Neural cell (in vitro differentiated cells): ENCODE results near the gene KMT5C. TPM values are rescaled to one million over a fixed set of nuclear protein-coding genes. Genes with fewer than 3 reads are reported as not detected.

ENCODE experiments used
- H2AFZ ChIP-seq: fragments of 200-600, 300-800 bp; sonication (generic), shearing (Covaris generic); 2 replicates; pipeline ENCODE4 v1.6.0; 2014; ENCODE audit warnings: low read depth, mild to moderate bottlenecking, antibody characterized with exemption, low read length, moderate library complexity
- H3F3A ChIP-seq: fragments of 200-600 bp; shearing (Covaris generic); 2 replicates; pipeline ENCODE4 v1.6.1; 2016; ENCODE audit warnings: mild to moderate bottlenecking, moderate library complexity, mixed read lengths, antibody characterized with exemption, low read length; ENCODE audit not compliant: insufficient read depth, poor library complexity, severe bottlenecking
- H3K27ac ChIP-seq: fragments of 200-600, 300-800 bp; sonication (generic), shearing (Covaris generic); 2 replicates; pipeline ENCODE4 v1.5.1; 2014; ENCODE audit warnings: mild to moderate bottlenecking, low read length, moderate library complexity
- H3K27me3 ChIP-seq: fragments of 300-800, 200-600 bp; sonication (generic), shearing (Covaris generic); 2 replicates; pipeline ENCODE4 v1.6.0; 2014; ENCODE audit warnings: mild to moderate bottlenecking, low read depth, low read length, moderate library complexity; ENCODE audit not compliant: insufficient read depth
- H3K36me3 ChIP-seq: fragments of 300-800, 200-600 bp; sonication (generic), shearing (Covaris generic); 2 replicates; pipeline ENCODE4 v1.5.1; 2014; ENCODE audit warnings: mild to moderate bottlenecking, antibody characterized with exemption, low read length, moderate library complexity; ENCODE audit not compliant: insufficient read depth
- H3K4me2 ChIP-seq: fragments of 300-800, 200-600 bp; sonication (generic), shearing (Covaris generic); 2 replicates; pipeline ENCODE4 v1.6.0; 2014; ENCODE audit warnings: mild to moderate bottlenecking, low read length
- H3K4me3 ChIP-seq: fragments of 300-800, 200-600 bp; sonication (generic), shearing (Covaris generic); 2 replicates; pipeline ENCODE4 v1.5.1; 2014; ENCODE audit warnings: mild to moderate bottlenecking, low read length, moderate library complexity
- H3K79me2 ChIP-seq: fragments of 200-600 bp; shearing (Covaris generic); replicated peaks from 2 replicates; pipeline ENCODE4 v1.6.0; 2014; ENCODE audit warnings: mild to moderate bottlenecking, low read length, moderate library complexity; ENCODE audit not compliant: insufficient read depth
- H3K9ac ChIP-seq: fragments of 300-800, 200-600 bp; sonication (generic), shearing (Covaris generic); 2 replicates; pipeline ENCODE4 v1.6.1; 2016; ENCODE audit warnings: mild to moderate bottlenecking, low read length, mixed read lengths
- H3K9me2 ChIP-seq: fragments of 200-600 bp; shearing (Covaris generic); 2 replicates; pipeline ENCODE4 v1.6.1; 2016; ENCODE audit warnings: mild to moderate bottlenecking, low read length, mixed read lengths; ENCODE audit not compliant: insufficient read depth
- H3K9me3 ChIP-seq: fragments of 200-600, 300-800 bp; sonication (generic), shearing (Covaris generic); 2 replicates; pipeline ENCODE4 v1.6.1; 2016; ENCODE audit warnings: mild to moderate bottlenecking, mixed run types, low read length, moderate library complexity, mixed read lengths
- H4K20me1 ChIP-seq: fragments of 200-600 bp; shearing (Covaris generic); 2 replicates; pipeline ENCODE4 v1.6.1; 2016; ENCODE audit warnings: mild to moderate bottlenecking, mixed run types; ENCODE audit not compliant: insufficient read depth
- CTCF ChIP-seq: fragments of 450-650 bp; IDR thresholded peaks from 2 replicates; pipeline ENCODE4 v1.5.1; 2014; ENCODE audit warnings: antibody characterized with exemption, mild to moderate bottlenecking, moderate library complexity; ENCODE audit not compliant: poor library complexity, severe bottlenecking
- EP300 ChIP-seq: fragments of 450-650 bp; conservative IDR thresholded peaks from 2 replicates; pipeline ENCODE4 v1.6.1; 2014; ENCODE audit warnings: antibody characterized with exemption, mild to moderate bottlenecking, moderate library complexity; ENCODE audit not compliant: poor library complexity, severe bottlenecking
- EZH2 ChIP-seq: fragments of 200-600, 300-800 bp; shearing (Covaris generic), sonication (generic); IDR thresholded peaks from 2 replicates; pipeline ENCODE4 v1.6.1; 2014; ENCODE audit warnings: antibody characterized with exemption, low read length, borderline replicate concordance, mild to moderate bottlenecking; ENCODE audit not compliant: insufficient read depth, poor library complexity, severe bottlenecking
- MXI1 ChIP-seq: fragments of 450-650 bp; conservative IDR thresholded peaks from 2 replicates; pipeline ENCODE4 v1.6.1; 2014; ENCODE audit warnings: antibody characterized with exemption, mild to moderate bottlenecking; ENCODE audit not compliant: poor library complexity, severe bottlenecking
- POLR2AphosphoS5 ChIP-seq: IDR thresholded peaks from 2 replicates; pipeline ENCODE4 v1.6.1; 2012
- RAD21 ChIP-seq: fragments of 450-650 bp; conservative IDR thresholded peaks from 2 replicates; pipeline ENCODE4 v1.6.1; 2014; ENCODE audit warnings: antibody characterized with exemption, mild to moderate bottlenecking, moderate library complexity
- REST ChIP-seq: IDR thresholded peaks from 2 replicates; pipeline ENCODE4 v1.6.1; 2012; ENCODE audit warnings: borderline replicate concordance
- SMC3 ChIP-seq: fragments of 450-650 bp; conservative IDR thresholded peaks from 2 replicates; pipeline ENCODE4 v1.6.1; 2014; ENCODE audit warnings: antibody characterized with exemption, mild to moderate bottlenecking, moderate library complexity; ENCODE audit not compliant: poor library complexity
- TAF1 ChIP-seq: IDR thresholded peaks from 2 replicates; pipeline ENCODE4 v1.6.1; 2012; ENCODE audit warnings: low read depth
- polyA plus RNA-seq: library from polyadenylated mRNA; depleted of rRNA; stranded (reverse); fragments of >200 nt; gene quantifications from 2 replicates; pipeline ENCODE4 v1.2.3, GENCODE V29; 2014

KMT5C gene
- polyA plus RNA-seq, 1 donor from 2014 or later, result 50.9 TPM

GRCh38 chr19:55392820-55393761, 53.4 kb downstream of the KMT5C start:
- peaks cover 4% of the 10 kb centered on the region for H4K20me1 ChIP-seq
- TF ChIP-seq RAD21, result no peak
- no peak for TF ChIP-seq SMC3
- TF ChIP-seq MXI1, result no peak
- TF ChIP-seq CTCF, result no peak
- TF ChIP-seq TAF1, result no peak
- no peak for TF ChIP-seq REST
- TF ChIP-seq EZH2, result no peak
- no peak for TF ChIP-seq POLR2AphosphoS5
- no peak for TF ChIP-seq EP300
- H2AFZ ChIP-seq, result no peak overlapping the region
- H3K9me3 ChIP-seq, result no peaks in the 10 kb centered on the region
- no peak overlapping the region for H3K4me3 ChIP-seq
- no peaks in the 10 kb centered on the region for H3K36me3 ChIP-seq
- no peak overlapping the region for H3K27ac ChIP-seq
- H3F3A ChIP-seq, result peaks cover 5% of the 10 kb centered on the region
- H3K27me3 ChIP-seq, result no peaks in the 10 kb centered on the region
- H3K9ac ChIP-seq, result no peak overlapping the region
- H3K9me2 ChIP-seq, result no peaks in the 10 kb centered on the region
- no peak overlapping the region for H3K4me2 ChIP-seq
- H3K79me2 ChIP-seq, result peaks cover 1% of the 10 kb centered on the region

Other genes with a start within 250 kb of the KMT5C start
- 109 and 137 TPM in 2 replicates for gene PPP1R12C, start 222.2 kb upstream of the KMT5C start, polyA plus RNA-seq
- gene TNNT1, start 190.7 kb upstream of the KMT5C start, polyA plus RNA-seq, result 4.0 and 6.2 TPM in 2 replicates
- 22.5 and 22.6 TPM in 2 replicates for gene TNNI3, start 182.1 kb upstream of the KMT5C start, polyA plus RNA-seq
- 0.38 and 2.2 TPM in 2 replicates for gene DNAAF3, start 173.3 kb upstream of the KMT5C start, polyA plus RNA-seq
- 210 and 237 TPM in 2 replicates for gene SYT5, start 159.6 kb upstream of the KMT5C start, polyA plus RNA-seq
- 0.54 and 0.56 TPM in 2 replicates for gene PTPRH, start 130.4 kb upstream of the KMT5C start, polyA plus RNA-seq
- 0.84 and 2.3 TPM in 2 replicates for gene TMEM86B, start 111.1 kb upstream of the KMT5C start, polyA plus RNA-seq
- gene PPP6R1, start 80.9 kb upstream of the KMT5C start, polyA plus RNA-seq, result 20.0 and 33.0 TPM in 2 replicates
- gene HSPBP1, start 59.8 kb upstream of the KMT5C start, polyA plus RNA-seq, result 61.1 and 86.8 TPM in 2 replicates
- gene BRSK1, start 55.9 kb upstream of the KMT5C start, polyA plus RNA-seq, result 213 and 244 TPM in 2 replicates
- gene TMEM150B, start 14.5 kb upstream of the KMT5C start, polyA plus RNA-seq, result not detected in 2 replicates
- 0.17 TPM in 1 of 2 replicates, not detected in the other for gene COX6B2, start 14.8 kb downstream of the KMT5C start, polyA plus RNA-seq
- gene GARIN5B, start 23.4 kb downstream of the KMT5C start, polyA plus RNA-seq, result not detected in 2 replicates
- 0.62 and 1.7 TPM in 2 replicates for gene IL11, start 30.6 kb downstream of the KMT5C start, polyA plus RNA-seq
- gene TMEM190, start 37.0 kb downstream of the KMT5C start, polyA plus RNA-seq, result not detected in 2 replicates
- not detected in 2 replicates for gene TMEM238, start 44.4 kb downstream of the KMT5C start, polyA plus RNA-seq
- gene RPL28, start 46.1 kb downstream of the KMT5C start, polyA plus RNA-seq, result 135 and 195 TPM in 2 replicates
- 119 and 188 TPM in 2 replicates for gene UBE2S, start 67.9 kb downstream of the KMT5C start, polyA plus RNA-seq
- 4.5 and 7.1 TPM in 2 replicates for gene SHISA7, start 103.4 kb downstream of the KMT5C start, polyA plus RNA-seq
- gene ISOC2, start 121.8 kb downstream of the KMT5C start, polyA plus RNA-seq, result 47.7 and 48.1 TPM in 2 replicates
- gene C19orf85, start 124.9 kb downstream of the KMT5C start, polyA plus RNA-seq, result 0.19 and 3.0 TPM in 2 replicates
- 0.37 and 0.68 TPM in 2 replicates for gene ZNF628, start 136.7 kb downstream of the KMT5C start, polyA plus RNA-seq
- 129 and 145 TPM in 2 replicates for gene NAT14, start 145.3 kb downstream of the KMT5C start, polyA plus RNA-seq
- gene SSC5D, start 148.6 kb downstream of the KMT5C start, polyA plus RNA-seq, result 0.45 and 1.4 TPM in 2 replicates
- not detected in 2 replicates for gene SBK2, start 197.3 kb downstream of the KMT5C start, polyA plus RNA-seq
- gene SBK3, start 205.7 kb downstream of the KMT5C start, polyA plus RNA-seq, result not detected in 2 replicates
- gene ZNF579, start 241.0 kb downstream of the KMT5C start, polyA plus RNA-seq, result 7.4 and 10.8 TPM in 2 replicates